ENCODE results near the gene AHCYL2.
"Not testable (repeated sequence)": the region's sequence is repeated elsewhere in the genome, so short reads cannot be mapped to it uniquely, and the experiment has no call there.

The AHCYL2 gene

GRCh38 chr7:129334473-129334872 is 109.6 kb downstream of the AHCYL2 start:
- DNase-seq (ENCODE audit: low read depth): no peak
- H3K4me3 ChIP-seq (ENCODE audit: low read depth, low read length): no peak overlapping the region

- no peak for DNase-seq (ENCODE audit: low read depth)
- no peak overlapping the region for H3K4me3 ChIP-seq (ENCODE audit: low read depth, low read length)
Measured at GRCh38 chr7:129338450-129338849, 113.6 kb downstream of the AHCYL2 start.

- no peak for DNase-seq (ENCODE audit: low read depth)
- no peak overlapping the region for H3K4me3 ChIP-seq (ENCODE audit: low read depth, low read length)
Measured at GRCh38 chr7:129341212-129341611, 116.4 kb downstream of the AHCYL2 start.

- DNase-seq (ENCODE audit: low read depth): no peak
Measured at GRCh38 chr7:129341816-129342806, 117.3 kb downstream of the AHCYL2 start.

GRCh38 chr7:129343099-129343700 is 118.4 kb downstream of the AHCYL2 start:
- no peak for DNase-seq (ENCODE audit: low read depth)
- H3K4me3 ChIP-seq (ENCODE audit: low read depth, low read length): no peak overlapping the region

More at GRCh38 chr7:129341816-129342806, 117.3 kb downstream of the AHCYL2 start:
- H3K4me3 ChIP-seq (ENCODE audit: low read depth, low read length): no peak overlapping the region

GRCh38 chr7:129347330-129347729 is 122.5 kb downstream of the AHCYL2 start:
- DNase-seq (ENCODE audit: low read depth): no peak
- no peak overlapping the region for H3K4me3 ChIP-seq (ENCODE audit: low read depth, low read length)

GRCh38 chr7:129348023-129348740 is 123.4 kb downstream of the AHCYL2 start:
- DNase-seq (ENCODE audit: low read depth): no peak
- no peak overlapping the region for H3K4me3 ChIP-seq (ENCODE audit: low read depth, low read length)

- H3K4me3 ChIP-seq (ENCODE audit: low read depth, low read length): no peak overlapping the region
- no peak for DNase-seq (ENCODE audit: low read depth)
Measured at GRCh38 chr7:129351320-129351719, 126.5 kb downstream of the AHCYL2 start.

GRCh38 chr7:129353104-129353503 is 128.3 kb downstream of the AHCYL2 start:
- not testable (repeated sequence) for H3K4me3 ChIP-seq (ENCODE audit: low read depth, low read length); DNase-seq (ENCODE audit: low read depth)

GRCh38 chr7:129354428-129355157 is 129.8 kb downstream of the AHCYL2 start:
- no peak for DNase-seq (ENCODE audit: low read depth)
- no peak overlapping the region for H3K4me3 ChIP-seq (ENCODE audit: low read depth, low read length)

GRCh38 chr7:129356176-129356575 is 131.3 kb downstream of the AHCYL2 start:
- no peak for DNase-seq (ENCODE audit: low read depth)
- no peak overlapping the region for H3K4me3 ChIP-seq (ENCODE audit: low read depth, low read length)

- H3K4me3 ChIP-seq (ENCODE audit: low read depth, low read length): no peak overlapping the region
- DNase-seq (ENCODE audit: low read depth): no peak
Measured at GRCh38 chr7:129359176-129359575, 134.3 kb downstream of the AHCYL2 start.

- no peak overlapping the region for H3K4me3 ChIP-seq (ENCODE audit: low read depth, low read length)
- no peak for DNase-seq (ENCODE audit: low read depth)
Measured at GRCh38 chr7:129359638-129360037, 134.8 kb downstream of the AHCYL2 start.

- H3K4me3 ChIP-seq (ENCODE audit: low read depth, low read length): no peak overlapping the region
- no peak for DNase-seq (ENCODE audit: low read depth)
Measured at GRCh38 chr7:129361771-129362170, 136.9 kb downstream of the AHCYL2 start.

- H3K4me3 ChIP-seq (ENCODE audit: low read depth, low read length): no peak overlapping the region
- DNase-seq (ENCODE audit: low read depth): no peak
Measured at GRCh38 chr7:129362496-129362895, 137.7 kb downstream of the AHCYL2 start.

- DNase-seq (ENCODE audit: low read depth): no peak
- no peak overlapping the region for H3K4me3 ChIP-seq (ENCODE audit: low read depth, low read length)
Measured at GRCh38 chr7:129367349-129367699, 142.5 kb downstream of the AHCYL2 start.

- no peak overlapping the region for H3K4me3 ChIP-seq (ENCODE audit: low read depth, low read length)
- peak; percentile 19 for DNase-seq (ENCODE audit: low read depth)
Measured at GRCh38 chr7:129367700-129368388, 143.0 kb downstream of the AHCYL2 start.

- no peak for DNase-seq (ENCODE audit: low read depth)
- H3K4me3 ChIP-seq (ENCODE audit: low read depth, low read length): no peak overlapping the region
Measured at GRCh38 chr7:129368389-129368986, 143.7 kb downstream of the AHCYL2 start.

GRCh38 chr7:129369447-129369846 is 144.6 kb downstream of the AHCYL2 start:
- not testable (repeated sequence) for H3K4me3 ChIP-seq (ENCODE audit: low read depth, low read length); DNase-seq (ENCODE audit: low read depth)
